Astrocyte of the spinal cord (primary cell): ENCODE results near the gene SPEF2.

Experiments
- DNase-seq: peaks from one replicate; pipeline ENCODE4 v3.0.0; 2011; ENCODE audit warnings: low read depth, low spot score
- H3K4me3 ChIP-seq: 2 replicates; pipeline ENCODE4 v1.5.1; 2011; ENCODE audit warnings: low read depth, mild to moderate bottlenecking, low read length, moderate library complexity
- CTCF ChIP-seq: IDR thresholded peaks from 2 replicates; pipeline ENCODE4 v1.5.1; 2012; ENCODE audit warnings: low read depth, mild to moderate bottlenecking, low read length, inconsistent platforms
- in situ Hi-C: cut with HindIII; loops from 2 replicates; pipeline ENCODE4 v1.10.0; 2017; ENCODE audit warnings: low sequenced_read_pairs

The SPEF2 gene

GRCh38 chr5:35816881-35817521 is 199.3 kb downstream of the SPEF2 start:
- TF ChIP-seq CTCF = no peak
- no peak for DNase-seq
- in situ Hi-C loops = no loop called here
- no peak overlapping the region for H3K4me3 ChIP-seq

GRCh38 chr5:35819026-35819425 is 201.4 kb downstream of the SPEF2 start:
- DNase-seq = no peak
- TF ChIP-seq CTCF = no peak
- in situ Hi-C loops = no loop called here
- H3K4me3 ChIP-seq = no peak overlapping the region

- in situ Hi-C loops = no loop called here
- H3K4me3 ChIP-seq = no peak overlapping the region
These were observed 202.0 kb downstream of the SPEF2 start for GRCh38 chr5:35819668-35820067.

GRCh38 chr5:35820735-35821134 is 203.1 kb downstream of the SPEF2 start:
- no peak for TF ChIP-seq CTCF
- DNase-seq = no peak
- in situ Hi-C loops = no loop called here
- no peak overlapping the region for H3K4me3 ChIP-seq

More at GRCh38 chr5:35819668-35820067, 202.0 kb downstream of the SPEF2 start:
- no peak for TF ChIP-seq CTCF
- no peak for DNase-seq

GRCh38 chr5:35821513-35821912 is 203.8 kb downstream of the SPEF2 start:
- no peak for TF ChIP-seq CTCF
- H3K4me3 ChIP-seq = no peak overlapping the region
- in situ Hi-C loops = no loop called here
- no peak for DNase-seq

GRCh38 chr5:35822511-35822910 is 204.8 kb downstream of the SPEF2 start:
- DNase-seq = no peak
- in situ Hi-C loops = no loop called here
- TF ChIP-seq CTCF = no peak
- no peak overlapping the region for H3K4me3 ChIP-seq
